Body of pancreas (tissue), 4 donors: ENCODE results near the gene MYL7. TPM values are rescaled to one million over a fixed set of nuclear protein-coding genes. Genes with fewer than 3 reads are reported as not detected.
A peak's percentile ranks its signal among the peaks of the same experiment; 100 is the strongest.

Experiments
- ATAC-seq: fragments of 150-250 bp; one replicate; pipeline ENCODE4 v1.9.1; 2016
- DNase-seq, 4 donors: peaks; one replicate each; pipeline ENCODE4 v3.0.0-alpha.2; 2019
- H3K27ac ChIP-seq, 4 donors: fragments of 200-600 bp; sonication (generic); 1 replicate in 3 of 4; 2 replicates in 1 of 4; pipeline versions ENCODE4 v1.5.1 to v1.6.1; 2016 to 2019; ENCODE audit warnings: mild to moderate bottlenecking in 1 of 4, mixed read lengths in 1 of 4, moderate library complexity in 1 of 4
- H3K27me3 ChIP-seq, 2 donors: fragments of 200-600 bp; sonication (generic); one replicate each; pipeline ENCODE4 v1.6.0; 2016; ENCODE audit warnings: mild to moderate bottlenecking in 1 of 2
- H3K36me3 ChIP-seq, 2 donors: fragments of 200-600 bp; sonication (generic); replicated peaks in 1 of 2; 2 replicates each; pipeline ENCODE4 v1.5.1; 2016; ENCODE audit warnings: low read depth in 2 of 2; ENCODE audit not compliant: insufficient read depth in 1 of 2
- H3K4me1 ChIP-seq: fragments of 200-600 bp; sonication (generic); one replicate; pipeline ENCODE4 v1.6.0; 2016
- H3K4me3 ChIP-seq, 2 donors: fragments of 200-600 bp; sonication (generic); 1 replicate in 1 of 2; 2 replicates in 1 of 2; pipeline ENCODE4 v1.5.1; 2016 to 2019
- H3K9me3 ChIP-seq, 3 donors: fragments of 200-600 bp; sonication (generic); 1 replicate in 2 of 3; 2 replicates in 1 of 3; pipeline ENCODE4 v1.5.1; 2016
- POLR2A ChIP-seq, 3 donors: fragments of 450-650 bp; IDR thresholded peaks; one replicate each; pipeline ENCODE4 v1.6.1; 2016; ENCODE audit warnings: antibody characterized with exemption in 3 of 3, mild to moderate bottlenecking in 2 of 3
- WGBS, 2 donors: methylation state at CpG; one replicate each; pipeline ENCODE4 v1.1.5; 2017; 5-methylcytosine and 5-hydroxymethylcytosine counted together
- intact Hi-C: fragments of 100-400 bp; cut with DNase I; formaldehyde crosslinking; loops from one replicate; pipeline ENCODE4 v1.15.1; 2023
- total RNA-seq, 2 donors: library from RNA; depleted of rRNA; stranded (reverse); fragments of >200 nt; gene quantifications; one replicate each; pipeline ENCODE4 v1.1.0, GENCODE V29; 2016
- TF ChIP-seq, protein P1 (sequence below), 7 experiments: fragments of 450-650 bp in 4 of 7; fragments of 200-600 bp in 3 of 7; sonication (generic) in 3 of 7; IDR thresholded peaks; one replicate each; pipeline ENCODE4 v1.5.1; 2016 to 2019; ENCODE audit warnings: antibody characterized with exemption in 7 of 7

The MYL7 gene
- total RNA-seq, 2 donors from 2014 or later: not detected

DNA sequence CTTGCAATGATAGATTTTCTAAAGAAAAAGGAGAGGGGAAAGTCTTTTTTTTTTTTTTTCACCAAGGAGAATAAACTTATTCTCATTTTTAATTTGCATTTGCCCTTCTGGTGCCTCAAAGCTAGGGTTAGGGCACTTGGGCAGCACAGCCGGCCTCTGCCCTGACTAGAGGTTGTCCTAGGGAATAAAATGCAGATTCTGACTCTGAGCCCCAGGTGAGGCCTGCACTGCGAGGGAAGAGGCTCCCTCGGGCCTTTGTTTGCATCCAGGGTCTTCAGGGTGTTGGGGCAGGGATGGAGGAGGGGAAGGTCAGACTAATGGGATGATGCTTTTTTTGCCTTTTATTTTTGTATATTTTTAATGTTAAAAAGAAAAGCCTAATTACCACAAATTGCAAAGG, 7.8 kb downstream of the MYL7 start:
- DNase-seq (no peak), ATAC-seq (no peak)
- no peaks in the 10 kb centered on the region for H3K4me1 ChIP-seq
- 80 to 83% methylated on average over 3 of the region's 3 CpGs for WGBS, 2 donors
- intact Hi-C loops: no loop called here
- no peaks in the 10 kb centered on the region for H3K36me3 ChIP-seq
- TF ChIP-seq, protein P1, sequence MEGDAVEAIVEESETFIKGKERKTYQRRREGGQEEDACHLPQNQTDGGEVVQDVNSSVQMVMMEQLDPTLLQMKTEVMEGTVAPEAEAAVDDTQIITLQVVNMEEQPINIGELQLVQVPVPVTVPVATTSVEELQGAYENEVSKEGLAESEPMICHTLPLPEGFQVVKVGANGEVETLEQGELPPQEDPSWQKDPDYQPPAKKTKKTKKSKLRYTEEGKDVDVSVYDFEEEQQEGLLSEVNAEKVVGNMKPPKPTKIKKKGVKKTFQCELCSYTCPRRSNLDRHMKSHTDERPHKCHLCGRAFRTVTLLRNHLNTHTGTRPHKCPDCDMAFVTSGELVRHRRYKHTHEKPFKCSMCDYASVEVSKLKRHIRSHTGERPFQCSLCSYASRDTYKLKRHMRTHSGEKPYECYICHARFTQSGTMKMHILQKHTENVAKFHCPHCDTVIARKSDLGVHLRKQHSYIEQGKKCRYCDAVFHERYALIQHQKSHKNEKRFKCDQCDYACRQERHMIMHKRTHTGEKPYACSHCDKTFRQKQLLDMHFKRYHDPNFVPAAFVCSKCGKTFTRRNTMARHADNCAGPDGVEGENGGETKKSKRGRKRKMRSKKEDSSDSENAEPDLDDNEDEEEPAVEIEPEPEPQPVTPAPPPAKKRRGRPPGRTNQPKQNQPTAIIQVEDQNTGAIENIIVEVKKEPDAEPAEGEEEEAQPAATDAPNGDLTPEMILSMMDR (IDR thresholded peaks at IDR 0.05): no peak
- no peak for TF ChIP-seq POLR2A (IDR thresholded peaks at IDR 0.05)
- no peaks in the 10 kb centered on the region for H3K9me3 ChIP-seq
- no peak overlapping the region for H3K4me3 ChIP-seq
- no peak overlapping the region for H3K27ac ChIP-seq
- H3K27me3 ChIP-seq: no peaks in the 10 kb centered on the region

DNA sequence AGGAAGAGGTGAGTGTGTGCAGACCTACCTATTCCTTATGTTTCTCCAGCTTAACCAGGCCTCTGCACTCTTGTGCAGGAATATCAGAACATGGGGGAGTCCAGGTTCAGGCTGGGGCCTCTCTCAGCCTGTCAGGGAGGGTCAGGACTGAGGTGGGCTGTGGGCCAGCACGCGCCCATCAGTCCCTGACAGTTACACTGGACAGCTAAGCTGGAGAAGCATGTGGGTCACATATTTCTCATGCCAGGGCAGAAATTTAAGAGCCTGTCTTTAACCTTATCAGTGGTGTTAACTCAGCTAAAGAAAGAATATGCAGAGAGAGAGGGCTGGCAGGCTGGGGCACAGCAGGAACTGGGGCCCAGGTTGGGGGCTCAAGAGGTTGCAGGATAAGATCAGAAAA, 9.1 kb downstream of the MYL7 start:
- ATAC-seq: no peak
- no peak for TF ChIP-seq POLR2A (IDR thresholded peaks at IDR 0.05)
- TF ChIP-seq, protein P1 (IDR thresholded peaks at IDR 0.05): no peak
- H3K27me3 ChIP-seq: no peaks in the 10 kb centered on the region
- 68 to 94% methylated on average over 2 of the region's 2 CpGs for WGBS, 2 donors
- intact Hi-C loops: no loop called here
- no peaks in the 10 kb centered on the region for H3K36me3 ChIP-seq
- H3K4me3 ChIP-seq: no peak overlapping the region
- no peak for DNase-seq
- no peaks in the 10 kb centered on the region for H3K9me3 ChIP-seq
- H3K4me1 ChIP-seq: no peaks in the 10 kb centered on the region
- no peak overlapping the region for H3K27ac ChIP-seq

DNA sequence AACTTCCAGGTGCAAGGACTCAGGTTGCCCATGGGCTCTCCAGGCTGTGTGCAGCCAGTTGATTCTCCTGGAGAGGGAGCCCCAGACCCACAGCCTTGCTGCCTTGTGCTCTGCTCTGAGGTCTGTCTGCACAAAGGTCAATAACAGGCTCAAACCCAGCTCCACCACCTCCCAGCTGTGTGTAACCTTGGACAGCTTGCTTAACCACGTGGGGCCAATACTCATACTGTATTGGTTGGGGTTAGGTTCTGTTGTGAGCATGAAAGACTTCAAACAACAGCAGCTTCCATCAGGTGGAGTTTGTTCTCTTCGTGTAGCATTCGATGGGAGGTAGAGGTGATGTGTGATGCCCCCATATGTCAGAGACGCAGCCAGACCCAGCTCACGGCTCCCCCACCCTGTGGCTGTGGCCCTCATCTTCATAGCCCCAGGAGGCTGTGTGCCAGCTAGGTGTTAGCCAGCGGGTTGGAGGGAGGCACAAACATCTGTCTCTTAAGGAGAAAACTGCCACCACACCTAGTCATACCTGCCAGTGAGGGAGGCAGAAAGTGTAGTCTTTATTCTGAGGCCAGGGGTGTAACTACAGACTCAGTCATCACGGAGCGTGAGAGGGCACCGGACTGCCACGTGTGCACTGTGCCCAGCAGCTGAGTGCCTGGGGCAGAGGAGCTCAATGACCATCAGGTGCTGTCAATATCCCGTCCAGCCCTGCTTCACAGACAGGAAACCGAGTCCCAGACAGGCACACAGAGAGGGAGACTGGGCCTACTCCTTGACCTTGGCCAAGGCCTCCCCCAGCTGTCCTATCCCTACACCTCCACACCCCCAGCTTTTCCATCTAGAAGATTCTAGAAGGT, 9.7 kb downstream of the MYL7 start:
- no peaks in the 10 kb centered on the region for H3K4me1 ChIP-seq
- ATAC-seq (peak; percentile 65), DNase-seq (peak in 3 of 4 donors; percentile 34 to 51 (median 44))
- H3K4me3 ChIP-seq: no peak overlapping the region
- TF ChIP-seq POLR2A (IDR thresholded peaks at IDR 0.05): no peak
- TF ChIP-seq, protein P1 (IDR thresholded peaks at IDR 0.05): peak in 4 of 7 experiments; percentile 5 to 35 (median 14)
- 63% methylated on average over 10 to 11 of the region's 12 CpGs for WGBS, 2 donors
- H3K27ac ChIP-seq: no peak overlapping the region
- H3K9me3 ChIP-seq: no peaks in the 10 kb centered on the region
- H3K36me3 ChIP-seq: no peaks in the 10 kb centered on the region
- no peaks in the 10 kb centered on the region for H3K27me3 ChIP-seq
- intact Hi-C loops: no loop called here

DNA sequence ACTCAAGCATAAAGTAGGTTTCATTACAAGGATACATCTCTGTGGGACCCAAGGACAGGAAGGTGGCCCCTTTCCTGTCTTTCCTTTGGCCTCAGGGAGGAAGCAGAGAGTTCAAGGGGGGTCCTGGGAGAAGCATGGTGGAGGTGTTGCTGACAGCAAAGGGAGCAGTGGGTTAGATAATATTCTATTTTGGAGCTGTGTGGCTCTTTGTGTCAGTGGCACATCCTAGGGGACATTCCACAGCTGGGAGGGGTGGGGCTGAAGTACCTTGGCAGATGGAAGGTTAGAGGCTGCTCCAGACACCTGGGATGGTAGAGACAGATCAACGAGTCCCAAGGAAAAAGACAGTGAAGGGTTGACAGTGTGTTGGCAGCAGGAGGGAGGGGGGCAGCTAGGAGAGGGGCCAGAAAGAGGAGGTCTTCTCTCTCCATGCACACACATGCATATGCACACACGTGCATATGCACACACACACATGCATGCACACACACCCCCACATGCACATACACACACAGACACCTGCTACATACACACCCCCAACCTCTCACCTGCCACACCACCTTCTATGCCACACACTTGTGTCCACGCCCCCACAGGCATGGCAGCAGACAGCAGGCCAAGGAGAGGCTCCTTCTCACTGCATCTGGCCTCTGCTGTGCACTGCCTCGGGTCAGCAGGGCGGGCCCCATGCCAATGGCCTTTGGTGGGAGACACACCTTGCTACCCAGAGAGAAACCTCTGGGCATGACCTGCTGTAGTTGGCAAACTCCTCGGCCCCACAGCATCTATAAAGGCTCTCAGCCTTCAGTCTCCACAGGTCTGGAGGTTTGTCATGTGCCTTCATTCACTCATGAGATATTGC, 12.2 kb downstream of the MYL7 start:
- ATAC-seq: no peak
- Histone ChIP-seq H3K27me3 (no peaks in the 10 kb centered on the region), H3K4me3 (no peak overlapping the region), H3K9me3 (no peaks in the 10 kb centered on the region), H3K36me3 (no peaks in the 10 kb centered on the region), H3K27ac (no peak overlapping the region), H3K4me1 (peaks cover 3% of the 10 kb centered on the region)
- intact Hi-C loops: no loop called here
- 58 to 63% methylated on average over 6 of the region's 6 CpGs for WGBS, 2 donors
- TF ChIP-seq, protein P1 (IDR thresholded peaks at IDR 0.05): no peak
- no peak for TF ChIP-seq POLR2A (IDR thresholded peaks at IDR 0.05)
- no peak for DNase-seq
